ENCODE results near the gene ZSWIM7. TPM values are rescaled to one million over a fixed set of nuclear protein-coding genes. Genes with fewer than 3 reads are reported as not detected.

ZSWIM7 gene
- total RNA-seq, 1 experiment from 2014 or later: 13.8 TPM

DNA sequence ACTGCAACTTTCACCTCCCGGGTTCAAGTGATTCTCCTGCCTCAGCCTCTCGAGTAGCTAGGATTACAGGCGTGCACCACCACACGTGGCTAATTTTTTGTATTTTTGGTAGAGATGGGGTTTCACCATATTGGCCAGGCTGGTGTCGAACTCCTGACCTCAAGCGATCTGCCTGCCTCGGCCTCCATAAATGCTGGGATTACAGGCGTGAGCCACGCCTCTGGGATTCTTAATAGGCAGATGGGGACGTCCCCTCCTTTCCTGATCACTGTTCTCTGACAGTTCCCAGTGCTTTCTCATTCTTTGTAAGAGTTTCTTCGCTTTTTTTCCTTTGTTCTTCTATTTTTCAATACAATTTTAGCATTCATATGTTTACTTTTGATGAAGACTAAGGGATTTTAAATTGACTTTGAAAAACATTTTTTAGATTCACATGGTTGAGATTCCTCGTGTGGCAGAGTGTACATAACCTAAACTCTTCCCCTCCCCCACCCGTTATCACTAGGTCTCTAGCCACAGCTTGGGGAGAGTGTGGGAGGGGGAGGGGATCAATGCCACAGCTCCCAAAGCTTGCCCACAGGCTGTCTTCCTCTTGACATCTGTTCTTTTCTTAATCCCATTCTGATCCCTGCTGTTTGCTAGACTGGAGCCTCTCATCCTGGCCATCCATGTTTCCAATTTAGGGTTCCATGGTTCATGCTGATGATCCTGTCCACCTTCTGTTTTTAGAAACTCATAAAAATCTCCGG is 43.5 kb downstream of the ZSWIM7 start:
- Histone ChIP-seq H3K9me3 (no peaks in the 10 kb centered on the region), H3K4me3 (ENCODE audit: low read depth, low read length) (no peak overlapping the region), H3K36me3 (ENCODE audit: control insufficient read depth, insufficient read depth, low read length) (no peaks in the 10 kb centered on the region), H3K4me1 (peaks cover 24% of the 10 kb centered on the region), H3K27me3 (replicated peaks; ENCODE audit: control insufficient read depth, insufficient read depth, low read length) (no peaks in the 10 kb centered on the region)
- no TSS peak for BruUV-seq (replicated peaks)
- POLR2A ChIA-PET: no interaction called here
- no peaks in the 10 kb centered on the region for H3K36me3 Mint-ChIP-seq (ENCODE audit: insufficient read depth, unreplicated experiment)
- no peak overlapping the region for H3K27ac Mint-ChIP-seq (ENCODE audit: unreplicated experiment)
- H3K9me3 Mint-ChIP-seq (ENCODE audit: unreplicated experiment): no peaks in the 10 kb centered on the region
- no peak for DNase-seq
- H3K27me3 Mint-ChIP-seq (ENCODE audit: insufficient read depth, unreplicated experiment): no peaks in the 10 kb centered on the region
- intact Hi-C loops (cut with micrococcal nuclease; ENCODE audit: unreplicated experiment): no loop called here
- peaks cover 9% of the 10 kb centered on the region for H3K4me1 Mint-ChIP-seq (ENCODE audit: low read depth, unreplicated experiment)
- no peak overlapping the region for H3K4me3 Mint-ChIP-seq (ENCODE audit: unreplicated experiment)
- TF ChIP-seq, protein P1, sequence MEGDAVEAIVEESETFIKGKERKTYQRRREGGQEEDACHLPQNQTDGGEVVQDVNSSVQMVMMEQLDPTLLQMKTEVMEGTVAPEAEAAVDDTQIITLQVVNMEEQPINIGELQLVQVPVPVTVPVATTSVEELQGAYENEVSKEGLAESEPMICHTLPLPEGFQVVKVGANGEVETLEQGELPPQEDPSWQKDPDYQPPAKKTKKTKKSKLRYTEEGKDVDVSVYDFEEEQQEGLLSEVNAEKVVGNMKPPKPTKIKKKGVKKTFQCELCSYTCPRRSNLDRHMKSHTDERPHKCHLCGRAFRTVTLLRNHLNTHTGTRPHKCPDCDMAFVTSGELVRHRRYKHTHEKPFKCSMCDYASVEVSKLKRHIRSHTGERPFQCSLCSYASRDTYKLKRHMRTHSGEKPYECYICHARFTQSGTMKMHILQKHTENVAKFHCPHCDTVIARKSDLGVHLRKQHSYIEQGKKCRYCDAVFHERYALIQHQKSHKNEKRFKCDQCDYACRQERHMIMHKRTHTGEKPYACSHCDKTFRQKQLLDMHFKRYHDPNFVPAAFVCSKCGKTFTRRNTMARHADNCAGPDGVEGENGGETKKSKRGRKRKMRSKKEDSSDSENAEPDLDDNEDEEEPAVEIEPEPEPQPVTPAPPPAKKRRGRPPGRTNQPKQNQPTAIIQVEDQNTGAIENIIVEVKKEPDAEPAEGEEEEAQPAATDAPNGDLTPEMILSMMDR (IDR thresholded peaks at IDR 0.05; ENCODE audit: insufficient read depth in 1 of 2, low read depth in 1 of 2, low read length in 1 of 2, severe bottlenecking in 1 of 2, unreplicated experiment in 1 of 2): no peak
- CTCF ChIA-PET: no interaction called here

DNA sequence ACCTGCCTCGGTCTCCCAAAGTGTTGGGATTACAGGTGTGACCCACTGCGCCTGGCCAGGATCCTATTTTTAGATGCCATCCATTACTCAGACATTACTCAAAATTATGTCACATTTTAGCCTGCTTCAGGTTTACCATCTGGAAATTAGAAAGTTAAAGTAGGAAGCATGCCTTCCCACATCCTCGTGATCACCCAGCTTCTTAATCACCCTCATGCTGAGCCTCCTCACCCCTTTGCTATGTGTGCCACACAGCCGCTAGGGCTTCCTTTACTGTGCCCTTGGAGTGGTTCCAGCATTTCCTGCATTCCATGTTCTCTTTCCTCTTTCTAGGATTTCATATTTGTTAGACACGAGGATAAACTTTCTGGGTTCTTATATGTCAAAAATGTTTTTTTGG is 45.3 kb downstream of the ZSWIM7 start:
- Histone ChIP-seq H3K9me3 (no peaks in the 10 kb centered on the region), H3K27me3 (replicated peaks; ENCODE audit: control insufficient read depth, insufficient read depth, low read length) (no peaks in the 10 kb centered on the region), H3K4me1 (peaks cover 24% of the 10 kb centered on the region), H3K36me3 (ENCODE audit: control insufficient read depth, insufficient read depth, low read length) (no peaks in the 10 kb centered on the region), H3K4me3 (ENCODE audit: low read depth, low read length) (no peak overlapping the region)
- ChIA-PET POLR2A (no interaction called here), CTCF (no interaction called here)
- no peak overlapping the region for H3K27ac Mint-ChIP-seq (ENCODE audit: unreplicated experiment)
- intact Hi-C loops (cut with micrococcal nuclease; ENCODE audit: unreplicated experiment): no loop called here
- no peak overlapping the region for H3K4me3 Mint-ChIP-seq (ENCODE audit: unreplicated experiment)
- H3K27me3 Mint-ChIP-seq (ENCODE audit: insufficient read depth, unreplicated experiment): no peaks in the 10 kb centered on the region
- H3K9me3 Mint-ChIP-seq (ENCODE audit: unreplicated experiment): no peaks in the 10 kb centered on the region
- no peaks in the 10 kb centered on the region for H3K36me3 Mint-ChIP-seq (ENCODE audit: insufficient read depth, unreplicated experiment)
- H3K4me1 Mint-ChIP-seq (ENCODE audit: low read depth, unreplicated experiment): peaks cover 9% of the 10 kb centered on the region
- DNase-seq: no peak
- TF ChIP-seq, protein P1 (IDR thresholded peaks at IDR 0.05; ENCODE audit: insufficient read depth in 1 of 2, low read depth in 1 of 2, low read length in 1 of 2, severe bottlenecking in 1 of 2, unreplicated experiment in 1 of 2): no peak
- BruUV-seq (replicated peaks): no TSS peak

DNA sequence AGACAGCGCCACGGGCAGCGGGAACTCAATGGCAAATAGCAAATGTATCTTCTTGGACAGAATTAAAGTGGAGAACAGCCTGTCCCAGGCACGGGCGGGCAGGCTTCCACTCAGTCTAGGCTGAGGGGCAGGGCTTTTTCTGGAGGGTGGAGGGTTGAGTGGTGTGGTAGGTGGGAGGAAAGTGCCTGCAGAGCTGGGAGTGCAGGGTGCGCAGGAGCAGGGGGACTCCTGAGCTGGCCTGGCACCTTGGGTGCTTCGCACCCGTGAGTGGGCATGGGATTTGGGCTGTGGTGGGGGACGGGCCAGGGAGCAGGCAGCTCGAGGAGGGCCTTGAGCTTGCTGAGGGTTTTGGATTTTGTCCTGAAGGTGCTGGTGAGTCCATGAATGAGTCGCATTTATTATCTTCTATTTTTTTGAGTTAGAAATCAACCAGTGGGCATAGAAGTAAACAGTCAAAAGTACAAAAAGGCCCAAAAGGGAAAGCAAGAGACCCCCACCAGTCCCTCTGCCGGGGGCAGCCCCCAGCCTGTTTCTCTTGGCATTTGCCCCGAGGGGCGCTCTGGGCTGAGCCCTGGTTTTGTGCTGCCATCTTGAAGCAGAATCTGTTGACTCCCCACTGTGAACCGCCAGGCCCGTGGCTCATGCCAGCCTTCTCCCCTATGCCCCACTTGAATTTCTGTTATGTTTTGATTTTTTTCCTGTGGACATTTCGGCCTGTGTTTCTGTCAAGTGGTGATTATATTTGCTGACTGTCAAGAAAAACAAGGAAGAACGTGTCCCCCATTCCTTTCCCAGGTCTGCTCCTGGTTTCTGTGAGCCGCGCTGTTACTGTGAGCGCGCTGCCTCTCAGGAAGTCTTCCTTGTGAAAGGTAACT is 46.4 kb downstream of the ZSWIM7 start:
- H3K27me3 Mint-ChIP-seq (ENCODE audit: insufficient read depth, unreplicated experiment): no peaks in the 10 kb centered on the region
- intact Hi-C loops (cut with micrococcal nuclease; ENCODE audit: unreplicated experiment): no loop called here
- no TSS peak for BruUV-seq (replicated peaks)
- TF ChIP-seq, protein P1 (IDR thresholded peaks at IDR 0.05; ENCODE audit: insufficient read depth in 1 of 2, low read depth in 1 of 2, low read length in 1 of 2, severe bottlenecking in 1 of 2, unreplicated experiment in 1 of 2): no peak
- Histone ChIP-seq H3K4me1 (peaks cover 24% of the 10 kb centered on the region), H3K4me3 (ENCODE audit: low read depth, low read length) (no peak overlapping the region), H3K36me3 (ENCODE audit: control insufficient read depth, insufficient read depth, low read length) (no peaks in the 10 kb centered on the region), H3K27me3 (replicated peaks; ENCODE audit: control insufficient read depth, insufficient read depth, low read length) (no peaks in the 10 kb centered on the region), H3K9me3 (no peaks in the 10 kb centered on the region)
- ChIA-PET POLR2A (no interaction called here), CTCF (no interaction called here)
- H3K4me1 Mint-ChIP-seq (ENCODE audit: low read depth, unreplicated experiment): peaks cover under 1% of the 10 kb centered on the region
- no peaks in the 10 kb centered on the region for H3K36me3 Mint-ChIP-seq (ENCODE audit: insufficient read depth, unreplicated experiment)
- no peak for DNase-seq
- H3K4me3 Mint-ChIP-seq (ENCODE audit: unreplicated experiment): no peak overlapping the region
- H3K9me3 Mint-ChIP-seq (ENCODE audit: unreplicated experiment): no peaks in the 10 kb centered on the region
- H3K27ac Mint-ChIP-seq (ENCODE audit: unreplicated experiment): no peak overlapping the region
